AG09309 (cell line): Measurements from ENCODE around the gene PRKAR1B.

Source experiments
- DNase-seq: peaks from one replicate; pipeline ENCODE4 v3.0.0-alpha.2; 2010; ENCODE audit warnings: low read depth
- H3K4me3 ChIP-seq: 2 replicates; pipeline ENCODE4 v1.5.1; 2011; ENCODE audit warnings: mild to moderate bottlenecking, low read depth, low read length, moderate library complexity; ENCODE audit not compliant: control insufficient read depth
- TF ChIP-seq, protein P1 (sequence below): IDR thresholded peaks from 2 replicates; pipeline ENCODE4 v1.5.1; 2011; ENCODE audit warnings: mild to moderate bottlenecking, low read depth, low read length, inconsistent platforms; ENCODE audit not compliant: insufficient read depth, control insufficient read depth; ENCODE audit errors: missing control alignments

Gene PRKAR1B

DNA sequence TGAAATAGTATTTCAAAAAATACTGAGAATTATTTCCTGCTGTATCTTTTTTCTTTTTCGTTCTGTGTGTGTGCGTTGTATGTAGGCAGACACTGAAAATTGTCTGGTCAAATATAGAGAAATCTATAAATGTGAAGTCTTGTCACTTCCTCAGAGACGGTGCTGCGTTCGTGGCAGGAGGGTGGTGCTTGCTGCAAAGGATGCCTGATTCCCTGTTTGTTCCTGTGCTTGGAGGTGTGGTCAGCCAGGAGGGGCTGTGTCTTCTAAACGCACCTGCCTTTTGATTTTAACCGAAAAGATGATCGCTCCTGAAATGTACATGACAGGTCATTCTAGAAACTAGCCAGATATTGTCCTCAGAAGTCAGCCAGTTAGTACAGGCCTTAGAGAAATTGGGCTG, 32.5 kb upstream of the PRKAR1B start:
- no peak for DNase-seq
- TF ChIP-seq, protein P1, sequence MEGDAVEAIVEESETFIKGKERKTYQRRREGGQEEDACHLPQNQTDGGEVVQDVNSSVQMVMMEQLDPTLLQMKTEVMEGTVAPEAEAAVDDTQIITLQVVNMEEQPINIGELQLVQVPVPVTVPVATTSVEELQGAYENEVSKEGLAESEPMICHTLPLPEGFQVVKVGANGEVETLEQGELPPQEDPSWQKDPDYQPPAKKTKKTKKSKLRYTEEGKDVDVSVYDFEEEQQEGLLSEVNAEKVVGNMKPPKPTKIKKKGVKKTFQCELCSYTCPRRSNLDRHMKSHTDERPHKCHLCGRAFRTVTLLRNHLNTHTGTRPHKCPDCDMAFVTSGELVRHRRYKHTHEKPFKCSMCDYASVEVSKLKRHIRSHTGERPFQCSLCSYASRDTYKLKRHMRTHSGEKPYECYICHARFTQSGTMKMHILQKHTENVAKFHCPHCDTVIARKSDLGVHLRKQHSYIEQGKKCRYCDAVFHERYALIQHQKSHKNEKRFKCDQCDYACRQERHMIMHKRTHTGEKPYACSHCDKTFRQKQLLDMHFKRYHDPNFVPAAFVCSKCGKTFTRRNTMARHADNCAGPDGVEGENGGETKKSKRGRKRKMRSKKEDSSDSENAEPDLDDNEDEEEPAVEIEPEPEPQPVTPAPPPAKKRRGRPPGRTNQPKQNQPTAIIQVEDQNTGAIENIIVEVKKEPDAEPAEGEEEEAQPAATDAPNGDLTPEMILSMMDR: no peak
- H3K4me3 ChIP-seq: no peak overlapping the region

DNA sequence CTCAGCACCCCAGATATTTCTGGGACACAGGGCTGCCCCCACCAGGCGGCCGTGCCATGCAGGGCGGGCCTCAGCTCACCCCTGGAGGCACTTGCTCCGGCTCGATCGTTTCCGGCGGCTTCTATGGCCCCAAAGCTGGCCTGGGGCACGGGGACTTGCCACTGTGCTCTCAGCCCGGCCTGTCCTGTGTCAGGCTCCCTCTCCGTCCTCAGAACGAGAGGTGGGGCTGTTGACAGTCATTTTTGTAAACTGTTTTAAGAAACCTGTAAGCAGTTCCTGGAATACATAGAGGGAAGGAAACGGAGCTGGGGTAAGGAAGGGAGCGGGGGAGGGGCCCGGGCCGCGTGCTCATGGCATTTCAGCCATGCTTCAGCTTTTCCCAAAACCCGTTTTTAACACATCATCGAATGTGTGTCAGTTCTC, 30.7 kb upstream of the PRKAR1B start:
- TF ChIP-seq, protein P1: no peak
- DNase-seq: no peak
- H3K4me3 ChIP-seq: no peak overlapping the region

DNA sequence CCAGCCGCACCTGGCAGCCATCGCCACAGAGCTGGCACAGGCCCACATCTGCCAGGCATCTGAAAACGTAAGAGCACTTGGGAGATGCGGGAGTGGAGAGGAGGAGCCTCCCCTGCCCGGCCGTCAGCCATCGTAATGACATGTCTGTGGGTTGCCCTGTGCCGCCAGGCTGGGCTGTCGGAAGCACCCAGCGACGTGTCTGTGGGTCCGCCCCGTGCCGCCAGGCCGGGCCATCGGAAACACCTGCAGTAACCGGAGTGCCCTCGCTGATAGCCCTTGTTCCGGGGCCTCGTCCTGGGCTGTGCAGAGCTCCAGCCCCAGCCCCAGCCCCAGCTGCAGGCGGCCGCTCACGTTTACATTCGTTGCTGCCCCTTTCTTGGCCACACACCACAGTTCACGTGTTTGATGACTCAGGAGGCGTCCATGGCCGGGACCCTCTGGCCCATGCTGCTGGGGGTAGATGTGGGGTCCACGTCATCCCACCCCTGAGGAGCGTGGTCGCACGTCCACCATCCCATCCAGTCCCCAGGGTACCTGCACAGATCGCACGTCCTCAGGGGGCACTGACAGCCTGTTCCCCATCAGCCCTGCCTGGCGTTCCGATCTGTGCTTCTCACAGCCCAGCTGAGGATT, 30.0 kb upstream of the PRKAR1B start:
- H3K4me3 ChIP-seq: no peak overlapping the region
- TF ChIP-seq, protein P1: no peak
- DNase-seq: no peak

DNA sequence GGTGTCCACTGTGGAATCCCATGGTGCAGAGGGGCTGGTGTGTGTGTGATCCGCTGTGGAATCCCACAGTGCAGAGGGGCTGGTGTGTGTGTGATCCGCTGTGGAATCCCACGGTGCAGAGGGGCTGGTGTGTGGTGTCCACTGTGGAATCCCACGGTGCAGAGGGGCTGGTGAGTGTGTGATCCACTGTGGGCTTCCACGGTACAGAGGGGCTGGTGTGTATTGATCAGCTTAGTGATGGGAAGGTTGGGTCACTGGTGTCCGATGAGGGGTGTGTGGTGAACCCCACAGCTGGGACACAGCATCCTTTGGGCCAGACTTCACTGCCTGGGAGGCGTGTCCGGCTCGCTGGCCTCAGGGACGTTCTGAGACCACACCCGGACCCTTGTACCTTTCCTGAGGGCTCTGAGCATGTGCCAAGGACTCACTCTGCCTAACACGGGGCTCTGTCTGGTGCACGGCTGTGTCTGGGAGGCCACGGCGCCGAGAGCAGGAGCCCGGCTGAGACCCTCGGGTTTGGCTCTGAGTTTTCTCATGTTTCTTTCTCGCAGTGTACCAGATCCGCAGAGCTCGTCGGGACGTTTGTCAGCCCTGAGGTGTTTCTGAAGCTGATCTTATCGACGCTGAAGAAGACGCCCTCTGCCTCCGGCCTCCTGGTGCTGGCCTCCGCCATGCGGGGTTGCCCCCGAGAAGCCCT, 29.3 kb upstream of the PRKAR1B start:
- no peak for DNase-seq
- no peak overlapping the region for H3K4me3 ChIP-seq
- TF ChIP-seq, protein P1: no peak

DNA sequence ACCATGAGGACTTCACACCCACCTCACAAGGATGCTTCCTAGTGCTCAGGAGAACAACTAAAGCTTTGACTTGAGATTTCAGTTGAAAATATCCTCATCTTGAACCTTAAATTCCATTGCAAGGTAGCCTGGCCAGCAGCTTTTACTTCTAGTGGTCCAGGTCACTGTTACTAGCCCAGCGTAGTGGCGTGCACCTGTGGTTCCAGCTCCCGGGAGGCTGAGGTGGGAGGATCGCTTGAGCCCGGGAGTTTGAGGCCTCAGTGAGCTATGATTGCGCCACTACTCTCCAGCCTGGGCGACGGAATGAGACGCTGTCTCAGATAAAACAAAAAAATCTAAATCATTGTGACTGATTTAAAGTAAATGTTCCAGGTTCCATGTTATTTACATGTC, 28.3 kb upstream of the PRKAR1B start:
- DNase-seq: no peak
- H3K4me3 ChIP-seq: no peak overlapping the region
- TF ChIP-seq, protein P1: no peak

DNA sequence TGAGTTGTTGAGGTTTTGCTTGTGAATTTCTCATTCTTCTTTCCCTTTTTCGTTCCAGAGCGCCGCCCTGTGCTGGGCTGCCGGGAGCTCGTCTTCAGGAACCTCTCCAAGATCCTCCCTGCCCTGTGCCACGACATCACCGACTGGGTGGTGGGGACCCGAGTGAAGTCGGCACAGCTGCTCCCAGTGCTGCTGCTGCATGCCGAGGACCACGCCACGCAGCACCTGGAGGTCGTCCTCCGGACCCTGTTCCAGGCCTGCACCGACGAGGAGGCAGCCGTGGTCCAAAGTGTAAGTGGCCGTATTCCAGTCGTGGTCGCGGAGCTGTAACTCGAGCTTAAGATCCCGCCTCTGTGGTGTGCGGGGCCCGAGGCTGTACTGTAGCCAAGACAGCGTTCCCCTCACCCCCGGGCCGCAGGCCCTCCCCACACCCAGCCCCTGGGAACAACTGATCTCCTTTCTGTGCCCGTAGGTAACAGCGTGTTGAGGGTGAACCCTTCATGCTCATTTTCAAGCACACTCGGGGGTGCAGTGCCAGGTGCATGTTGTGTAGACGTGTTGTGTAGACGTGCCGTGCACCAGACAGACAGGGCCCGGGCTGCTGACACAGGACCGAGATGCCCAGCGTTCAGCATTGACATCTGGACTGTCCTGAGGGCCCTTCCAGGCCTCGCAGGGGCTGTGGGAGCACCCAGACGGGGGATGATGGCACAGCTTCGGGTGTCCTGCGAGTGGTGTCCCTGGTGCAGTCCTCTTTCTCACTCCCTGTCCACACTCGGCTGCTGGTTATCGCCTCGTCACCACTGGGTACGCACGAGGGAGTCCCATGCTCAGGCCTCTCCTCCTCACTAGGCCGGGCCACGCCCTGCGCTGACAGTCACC, 27.7 kb upstream of the PRKAR1B start:
- DNase-seq: no peak
- H3K4me3 ChIP-seq: no peak overlapping the region
- TF ChIP-seq, protein P1: no peak
